H1 (cell line): ENCODE measurements around the gene CLEC3A. TPM values are rescaled to one million over a fixed set of nuclear protein-coding genes. Genes with fewer than 3 reads are reported as not detected.
A peak's percentile ranks its signal among the peaks of the same experiment; 100 is the strongest.

Experiments used
- CTCF ChIA-PET: fragments of 300-600 bp; sonication (Branson Sonifier 250); formaldehyde crosslinking; loops from one replicate; lab custom pipeline; 2021; ENCODE audit not compliant: partially characterized antibody; lab: Charles Lee
- POLR2A ChIA-PET: fragments of 300-600 bp; sonication (Branson Sonifier 250); formaldehyde crosslinking; loops from one replicate; lab custom pipeline; 2021; ENCODE audit warnings: inconsistent platforms; ENCODE audit not compliant: partially characterized antibody; lab: Charles Lee
- DNase-seq, 2 experiments: peaks; one replicate each; pipeline versions ENCODE4 v3.0.0 to v3.0.0-alpha.2; 2010 to 2022; ENCODE audit warnings: low spot score in 2 of 2, low read depth in 1 of 2, mixed read lengths in 1 of 2
- FAIRE-seq: peaks from 2 replicates; lab custom pipeline; 2011; peaks lifted over from hg19 to GRCh38; lab: Jason Lieb, UNC
- H2AFZ ChIP-seq: 2 replicates; pipeline ENCODE4 v1.8.1; 2012; ENCODE audit warnings: low read length, inconsistent platforms
- H2AK5ac ChIP-seq: 2 replicates; pipeline ENCODE4 v1.6.1; 2013; ENCODE audit warnings: low read depth, low read length
- H2BK120ac ChIP-seq: replicated peaks from 2 replicates; pipeline ENCODE3; 2013; ENCODE audit warnings: low read depth, low read length, inconsistent platforms
- H2BK12ac ChIP-seq: 2 replicates; pipeline ENCODE4 v1.6.1; 2013; ENCODE audit warnings: low read depth, low read length
- H2BK15ac ChIP-seq: 2 replicates; pipeline ENCODE4 v1.6.1; 2013; ENCODE audit warnings: low read length
- H2BK20ac ChIP-seq: 2 replicates; pipeline ENCODE4 v1.6.1; 2013; ENCODE audit warnings: low read length
- H2BK5ac ChIP-seq: 2 replicates; pipeline ENCODE4 v1.6.1; 2013; ENCODE audit warnings: low read depth, low read length
- H3K14ac ChIP-seq: 2 replicates; pipeline ENCODE4 v1.6.1; 2013; ENCODE audit warnings: inconsistent platforms; ENCODE audit not compliant: insufficient read length
- H3K18ac ChIP-seq: 2 replicates; pipeline ENCODE4 v1.6.1; 2013; ENCODE audit warnings: low read length; ENCODE audit errors: extremely low read depth
- H3K23ac ChIP-seq: 2 replicates; pipeline ENCODE4 v1.6.1; 2013; ENCODE audit warnings: inconsistent platforms; ENCODE audit not compliant: insufficient read length
- H3K23me2 ChIP-seq: 2 replicates; pipeline ENCODE4 v1.6.1; 2013; ENCODE audit warnings: low read depth, low read length
- H3K27ac ChIP-seq: 2 replicates; pipeline ENCODE4 v1.6.1; 2011; ENCODE audit warnings: low read depth, low read length, inconsistent platforms
- H3K27me3 ChIP-seq, 4 experiments: replicated peaks in 1 of 4; 1 replicate in 1 of 4; 2 replicates in 3 of 4; pipeline versions ENCODE4 v1.6.1 to v1.8.1; 2011 to 2013; ENCODE audit warnings: low read length in 3 of 4, mild to moderate bottlenecking in 3 of 4, inconsistent platforms in 2 of 4, mixed read lengths in 2 of 4, moderate library complexity in 1 of 4; ENCODE audit not compliant: control insufficient read depth in 3 of 4, insufficient read depth in 3 of 4; ENCODE audit errors: extremely low read depth in 1 of 4
- H3K36me3 ChIP-seq, 4 experiments: 2 replicates each; pipeline versions ENCODE4 v1.6.1 to v1.8.1; 2011 to 2013; ENCODE audit warnings: mild to moderate bottlenecking in 4 of 4, low read length in 3 of 4, moderate library complexity in 2 of 4, control low read depth in 1 of 4, inconsistent platforms in 1 of 4; ENCODE audit not compliant: insufficient read depth in 4 of 4, control insufficient read depth in 2 of 4
- H3K4ac ChIP-seq: replicated peaks from 2 replicates; pipeline ENCODE3; 2013; ENCODE audit warnings: low read length, low read depth, mixed read lengths, inconsistent platforms; ENCODE audit not compliant: insufficient read length
- H3K4me1 ChIP-seq, 4 experiments: replicated peaks in 1 of 4; 1 replicate in 1 of 4; 2 replicates in 3 of 4; pipeline versions ENCODE4 v1.6.1 to v1.8.1; 2011 to 2013; ENCODE audit warnings: low read length in 3 of 4, inconsistent platforms in 2 of 4, mixed read lengths in 1 of 4; ENCODE audit not compliant: insufficient read depth in 4 of 4, control insufficient read depth in 3 of 4
- H3K4me2 ChIP-seq, 2 experiments: 2 replicates each; pipeline versions ENCODE4 v1.6.1 to v1.8.1; 2011 to 2013; ENCODE audit warnings: low read depth in 2 of 2, low read length in 2 of 2, control low read depth in 1 of 2, inconsistent platforms in 1 of 2, mild to moderate bottlenecking in 1 of 2; ENCODE audit not compliant: insufficient read depth in 1 of 2
- H3K4me3 ChIP-seq, 4 experiments: fragments of 200-600, 300-600 bp in 1 of 4; sonication (generic), shearing (Covaris generic), sonication (Bioruptor Twin) in 1 of 4; 2 replicates each; pipeline versions ENCODE4 v1.5.1 to v1.8.1; 2011 to 2016; ENCODE audit warnings: low read length in 4 of 4, low read depth in 3 of 4, control low read depth in 2 of 4, inconsistent platforms in 2 of 4, mild to moderate bottlenecking in 2 of 4, mixed read lengths in 1 of 4, moderate library complexity in 1 of 4; ENCODE audit not compliant: insufficient read depth in 2 of 4; ENCODE audit errors: extremely low read depth in 1 of 4
- H3K56ac ChIP-seq: replicated peaks from 2 replicates; pipeline ENCODE3; 2013; ENCODE audit warnings: low read depth, mild to moderate bottlenecking, mixed read lengths, low read length, inconsistent platforms; ENCODE audit not compliant: insufficient read length
- H3K79me1 ChIP-seq: 2 replicates; pipeline ENCODE4 v1.6.1; 2013; ENCODE audit warnings: low read depth, low read length, control low read depth
- H3K79me2 ChIP-seq, 2 experiments: 2 replicates each; pipeline versions ENCODE4 v1.6.1 to v1.8.1; 2012 to 2013; ENCODE audit warnings: low read length in 2 of 2, mild to moderate bottlenecking in 2 of 2, inconsistent platforms in 1 of 2; ENCODE audit not compliant: insufficient read depth in 2 of 2, control insufficient read depth in 1 of 2
- H3K9ac ChIP-seq, 4 experiments: replicated peaks in 1 of 4; 1 replicate in 1 of 4; 2 replicates in 3 of 4; pipeline versions ENCODE4 v1.6.1 to v1.8.1; 2011 to 2013; ENCODE audit warnings: low read depth in 3 of 4, low read length in 3 of 4, control low read depth in 2 of 4, mild to moderate bottlenecking in 2 of 4, moderate library complexity in 2 of 4, inconsistent platforms in 1 of 4; ENCODE audit errors: extremely low read depth in 1 of 4
- H3K9me3 ChIP-seq, 2 experiments: 2 replicates each; pipeline versions ENCODE4 v1.6.1 to v1.8.1; 2012 to 2013; ENCODE audit warnings: mild to moderate bottlenecking in 2 of 2, moderate library complexity in 2 of 2, control low read depth in 1 of 2, inconsistent platforms in 1 of 2, low read depth in 1 of 2, low read length in 1 of 2, mixed read lengths in 1 of 2; ENCODE audit not compliant: insufficient read depth in 2 of 2
- H4K20me1 ChIP-seq, 2 experiments: replicated peaks in 1 of 2; 2 replicates each; pipeline versions ENCODE3 to v1.8.1; 2011 to 2013; ENCODE audit warnings: inconsistent platforms in 2 of 2, low read length in 2 of 2, mild to moderate bottlenecking in 1 of 2; ENCODE audit not compliant: insufficient read depth in 2 of 2, control insufficient read depth in 1 of 2
- H4K5ac ChIP-seq: 2 replicates; pipeline ENCODE4 v1.6.1; 2013; ENCODE audit warnings: low read length, low read depth, mixed read lengths, inconsistent platforms; ENCODE audit not compliant: insufficient read length
- H4K8ac ChIP-seq: 2 replicates; pipeline ENCODE4 v1.8.0; 2013; ENCODE audit warnings: mild to moderate bottlenecking, moderate library complexity, low read length, inconsistent platforms; ENCODE audit not compliant: insufficient read depth; ENCODE audit errors: extremely low read depth
- H4K91ac ChIP-seq: replicated peaks from 2 replicates; pipeline ENCODE3; 2013; ENCODE audit warnings: low read length, mixed read lengths, inconsistent platforms; ENCODE audit not compliant: insufficient read length
- CBX8 ChIP-seq: fragments of 300-800, 300-1000 bp; sonication (generic); IDR thresholded peaks from 2 replicates; pipeline ENCODE4 v1.7.1; 2016; ENCODE audit warnings: low read depth, low read length, borderline replicate concordance
- CHD1 ChIP-seq: IDR thresholded peaks from 2 replicates; pipeline ENCODE4 v1.6.1; 2012; ENCODE audit warnings: low read depth, low read length, improper control_type of control experiment
- CHD2 ChIP-seq: IDR thresholded peaks from 2 replicates; pipeline ENCODE4 v1.6.1; 2012; ENCODE audit warnings: low read length, improper control_type of control experiment
- EP300 ChIP-seq, 2 experiments: IDR thresholded peaks; 1 replicate in 1 of 2; 2 replicates in 1 of 2; pipeline ENCODE4 v1.6.1; 2011 to 2012; ENCODE audit warnings: low read depth in 2 of 2, low read length in 2 of 2, mild to moderate bottlenecking in 2 of 2, borderline replicate concordance in 1 of 2, inconsistent platforms in 1 of 2, moderate library complexity in 1 of 2
- HDAC6 ChIP-seq: IDR thresholded peaks from one replicate; pipeline ENCODE4 v1.7.1; 2012; ENCODE audit warnings: low read depth, mild to moderate bottlenecking, inconsistent platforms, low read length, moderate library complexity
- MAFK ChIP-seq: IDR thresholded peaks from 2 replicates; pipeline ENCODE4 v1.6.1; 2012; ENCODE audit warnings: low read depth, mild to moderate bottlenecking, improper control_type of control experiment, low read length
- NANOG ChIP-seq: IDR thresholded peaks from 2 replicates; pipeline ENCODE4 v1.6.1; 2011; ENCODE audit warnings: low read length, low read depth, mild to moderate bottlenecking, inconsistent platforms; ENCODE audit not compliant: insufficient read depth, poor library complexity, severe bottlenecking
- RFX5 ChIP-seq: IDR thresholded peaks from 2 replicates; pipeline ENCODE4 v1.6.1; 2011; ENCODE audit warnings: low read depth, low read length, improper control_type of control experiment, borderline replicate concordance
- RXRA ChIP-seq: IDR thresholded peaks from 2 replicates; pipeline ENCODE4 v1.6.1; 2011; ENCODE audit warnings: low read depth, mild to moderate bottlenecking, low read length, moderate library complexity; ENCODE audit not compliant: insufficient read depth
- SUZ12 ChIP-seq: fragments of 200-600 bp; sonication (generic); IDR thresholded peaks from 2 replicates; pipeline ENCODE4 v1.6.1; 2012; ENCODE audit warnings: mild to moderate bottlenecking, inconsistent platforms, low read length, moderate library complexity, mixed read lengths
- TAF7 ChIP-seq: optimal IDR thresholded peaks from 2 replicates; pipeline ENCODE3; 2011; ENCODE audit warnings: low read depth, mild to moderate bottlenecking, inconsistent platforms, low read length, moderate library complexity, borderline replicate concordance
- TEAD4 ChIP-seq: IDR thresholded peaks from 2 replicates; pipeline ENCODE4 v1.6.1; 2012; ENCODE audit warnings: low read depth, low read length, inconsistent platforms, mixed read lengths
- WGBS, 2 experiments: shearing (Covaris generic) in 1 of 2; methylation state at CpG; one replicate each; pipeline versions ENCODE4 v1.1.6 to v1.1.7; 2013 to 2015; ENCODE audit warnings: low lambda C conversion rate in 2 of 2, mixed read lengths in 2 of 2, inconsistent platforms in 1 of 2, low coverage in 1 of 2, missing lambda C conversion rate in 1 of 2; ENCODE audit not compliant: insufficient replicate concordance in 2 of 2, insufficient coverage in 1 of 2, insufficient read length in 1 of 2; ENCODE audit errors: extremely low coverage in 1 of 2, missing lambda C conversion rate in 1 of 2; 5-methylcytosine and 5-hydroxymethylcytosine counted together
- polyA plus RNA-seq, 7 experiments: library from polyadenylated mRNA; depleted of rRNA in 3 of 7; stranded (reverse) in 5 of 7; unstranded in 2 of 7; fragments of >200 nt in 5 of 7; fragments of 200-250 nt in 2 of 7; gene quantifications; 1 replicate in 5 of 7; 2 replicates in 1 of 7; 4 replicates in 1 of 7; pipeline versions ENCODE4 v1.2.1 to v1.2.3, GENCODE V29; 2011 to 2013; ENCODE audit warnings: missing spikeins in 2 of 7, mixed read lengths in 2 of 7
- total RNA-seq: library from RNA; stranded (reverse); fragmentation: NEBNext Ultra II Directional; extraction: Animal tissue kit (Norgen Biotek cat#: 25700); gene quantifications from 2 replicates; pipeline ENCODE4 v1.2.1, GENCODE V29; 2021

Gene CLEC3A
- total and polyA plus RNA-seq, 2 of the 8 experiments (the other 6 are each of a cell fraction or from before 2014, with no cell fraction given), result not detected

GRCh38 chr16:78002915-78003538 is 19.3 kb upstream of the CLEC3A start:
- no peak overlapping the region for H3K27ac ChIP-seq
- H2BK15ac ChIP-seq, result no peak overlapping the region; the same call in 1 of the 2 replicates
- no peaks in the 10 kb centered on the region for H3K79me1 ChIP-seq
- H3K9ac ChIP-seq, result no peak overlapping the region
- no peak overlapping the region for H4K5ac ChIP-seq
- no peaks in the 10 kb centered on the region for H3K9me3 ChIP-seq
- H3K79me2 ChIP-seq, result no peaks in the 10 kb centered on the region
- H2BK5ac ChIP-seq, result peak overlapping the region; percentile 64; the same call in 1 of the 2 replicates
- ChIA-PET CTCF (interaction anchor here (0.8 to 9.1 kb wide), 69 partner anchors 10 to 453 kb away, joined by 3 to 218 read pairs (median 4); partner anchors contain the start of gene WWOX), POLR2A (interaction anchor here (1.3 to 1.4 kb wide), 2 partner anchors 10 to 38 kb away, joined by 5 to 7 read pairs; no protein-coding TSS in a partner anchor)
- H4K20me1 ChIP-seq, result no peaks in the 10 kb centered on the region
- no peak overlapping the region for H4K8ac ChIP-seq
- DNase-seq, result peak; percentile 91 to 97
- no peak overlapping the region for H3K14ac ChIP-seq
- WGBS, 2 experiments, result 25% methylated on average over 11 of the region's 11 CpGs; no CpG with 5 or more reads in 1 of the 2 experiments
- no peak overlapping the region for H3K56ac ChIP-seq
- H3K36me3 ChIP-seq, result no peaks in the 10 kb centered on the region
- H3K4ac ChIP-seq, result no peak overlapping the region
- H4K91ac ChIP-seq, result no peak overlapping the region
- H3K4me2 ChIP-seq, result no peak overlapping the region
- no peaks in the 10 kb centered on the region for H3K23me2 ChIP-seq
- H2BK20ac ChIP-seq, result no peak overlapping the region
- no peak overlapping the region for H3K4me3 ChIP-seq
- peak overlapping the region; percentile 64; the same call in 1 of the 2 replicates for H2AFZ ChIP-seq
- peak; percentile 99 for FAIRE-seq
- H2BK120ac ChIP-seq, result peak overlapping the region; percentile 41
- no peak overlapping the region for H2AK5ac ChIP-seq
- H3K4me1 ChIP-seq, result no peaks in the 10 kb centered on the region; a peak in 1 of 7 replicates
- 0 out of 2 replicates have a peak overlapping the region, but pooled peaks have one; percentile 36 for H3K18ac ChIP-seq
- no peak overlapping the region for H3K23ac ChIP-seq
- H2BK12ac ChIP-seq, result peak overlapping the region; percentile 51; the same call in 1 of the 2 replicates
- no peaks in the 10 kb centered on the region; a peak in 1 of 7 replicates for H3K27me3 ChIP-seq
- TF ChIP-seq RXRA (no peak), HDAC6 (no peak), CHD1 (no peak), NANOG (no peak), TEAD4 (no peak), SUZ12 (no peak), CHD2 (peak; percentile 53; the same call in 1 of the 2 replicates), TAF7 (no peak), MAFK (no peak), EP300 (IDR thresholded peaks at IDR 0.05; ENCODE audit: borderline replicate concordance in 1 of 2, low read depth in 2 of 2, low read length in 2 of 2) (peak in 1 of 2 experiments; percentile 27; a peak in 1 of 3 replicates), RFX5 (0 out of 2 replicates have a peak, but pooled peaks have one; percentile 59), CBX8 (no peak)
